HAP-1 (cell line): Measurements from ENCODE around the gene NUFIP2.
"Not testable (repeated sequence)": the region's sequence is repeated elsewhere in the genome, so short reads cannot be mapped to it uniquely, and the experiment has no call there.

Source experiments
- DNase-seq, 2 experiments: peaks; one replicate each; pipeline ENCODE4 v3.0.0-alpha.2; 2016 to 2020; ENCODE audit warnings: low spot score in 2 of 2
- H3K27me3 ChIP-seq: fragments of 250-450 bp; sonication (Bioruptor Pico); 2 replicates; pipeline ENCODE4 v1.5.1; 2020; ENCODE audit warnings: low read depth, mild to moderate bottlenecking, moderate library complexity
- H3K36me3 ChIP-seq: fragments of 250-450 bp; sonication (Bioruptor Pico); replicated peaks from 2 replicates; pipeline ENCODE4 v1.5.1; 2020; ENCODE audit warnings: mild to moderate bottlenecking
- H3K4me1 ChIP-seq: fragments of 250-450 bp; sonication (Bioruptor Pico); 2 replicates; pipeline ENCODE4 v1.5.1; 2020; ENCODE audit warnings: mild to moderate bottlenecking
- H3K4me3 ChIP-seq: fragments of 250-450 bp; sonication (Bioruptor Pico); 2 replicates; pipeline ENCODE4 v1.5.1; 2020; ENCODE audit warnings: mild to moderate bottlenecking, moderate library complexity
- H3K9me3 ChIP-seq: fragments of 250-450 bp; sonication (Bioruptor Pico); 2 replicates; pipeline ENCODE4 v1.5.1; 2020; ENCODE audit warnings: mild to moderate bottlenecking, moderate library complexity
- in situ Hi-C: fragments of 300-500 bp; cut with MboI; formaldehyde crosslinking; loops from 3 replicates; pipeline ENCODE4 v1.14.3; 2020; ENCODE audit warnings: low sequenced_read_pairs, inconsistent platforms, mixed read lengths

Gene NUFIP2

GRCh38 chr17:29293890-29294579 lies at the start of gene NUFIP2:
NUFIP2 (minus strand) TSS chr17:29294148; CDS start chr17:29294059, 89 bp downstream.
- Histone ChIP-seq H3K4me1 (peaks cover 12% of the 10 kb centered on the region; the same call in 1 of the 2 replicates), H3K36me3 (peaks cover 7% of the 10 kb centered on the region), H3K27me3 (0 out of 2 replicates have a peak, but pooled peaks cover 2% of the 10 kb centered on the region), H3K4me3 (peak within 1 kb of the TSS; percentile 87), H3K9me3 (no peaks in the 10 kb centered on the region)
- in situ Hi-C loops = no loop called here
- peak; percentile 97 to 99 for DNase-seq

- peaks cover 4% of the 10 kb centered on the region; the same call in 1 of the 2 replicates for H3K27me3 ChIP-seq
- H3K4me1 ChIP-seq = no peaks in the 10 kb centered on the region
- H3K4me3 ChIP-seq = no peak overlapping the region
- no peaks in the 10 kb centered on the region for H3K36me3 ChIP-seq
- H3K9me3 ChIP-seq = no peaks in the 10 kb centered on the region
- DNase-seq = no peak
- in situ Hi-C loops = no loop called here
Measured at GRCh38 chr17:29342158-29342765, 48.3 kb upstream of the NUFIP2 start.

- peaks cover 4% of the 10 kb centered on the region; the same call in 1 of the 2 replicates for H3K27me3 ChIP-seq
- H3K9me3 ChIP-seq = no peaks in the 10 kb centered on the region
- in situ Hi-C loops = no loop called here
- no peak overlapping the region for H3K4me3 ChIP-seq
- H3K36me3 ChIP-seq = no peaks in the 10 kb centered on the region
- H3K4me1 ChIP-seq = no peaks in the 10 kb centered on the region
- no peak for DNase-seq
Measured at GRCh38 chr17:29341726-29342125, 47.8 kb upstream of the NUFIP2 start.

DNA sequence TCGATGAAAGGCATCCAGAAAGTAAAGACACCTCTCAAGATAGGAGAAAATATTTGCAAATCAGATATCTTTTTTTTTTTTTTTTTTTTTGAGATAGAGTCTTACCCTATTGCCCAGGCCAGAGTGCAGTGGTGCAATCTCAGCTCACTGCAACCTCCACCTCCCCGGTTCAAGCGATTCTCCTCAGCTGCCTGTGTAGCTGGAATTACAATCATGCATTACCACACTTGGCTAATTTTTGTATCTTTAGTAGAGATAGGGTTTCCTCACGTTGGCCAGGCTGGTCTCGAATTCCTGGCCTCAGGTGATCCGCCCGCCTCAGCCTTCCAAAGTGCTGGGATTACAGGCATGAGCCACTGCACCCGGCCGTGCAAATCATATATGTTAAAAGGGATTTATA lies 45.1 kb upstream of the NUFIP2 start:
- H3K9me3 ChIP-seq, DNase-seq, H3K4me3 ChIP-seq, in situ Hi-C loops, H3K36me3 ChIP-seq, H3K4me1 ChIP-seq, H3K27me3 ChIP-seq: not testable (repeated sequence)

- Histone ChIP-seq H3K4me3 (no peak overlapping the region), H3K27me3 (no peaks in the 10 kb centered on the region), H3K36me3 (no peaks in the 10 kb centered on the region), H3K4me1 (no peaks in the 10 kb centered on the region), H3K9me3 (no peaks in the 10 kb centered on the region)
- in situ Hi-C loops = no loop called here
- no peak for DNase-seq
Measured at GRCh38 chr17:29331708-29332085, 37.7 kb upstream of the NUFIP2 start.

- Histone ChIP-seq H3K27me3 (no peaks in the 10 kb centered on the region), H3K9me3 (no peaks in the 10 kb centered on the region), H3K4me3 (no peak overlapping the region), H3K4me1 (no peaks in the 10 kb centered on the region), H3K36me3 (no peaks in the 10 kb centered on the region)
- DNase-seq = no peak
- in situ Hi-C loops = no loop called here
Measured at GRCh38 chr17:29331075-29331707, 37.2 kb upstream of the NUFIP2 start.

DNA sequence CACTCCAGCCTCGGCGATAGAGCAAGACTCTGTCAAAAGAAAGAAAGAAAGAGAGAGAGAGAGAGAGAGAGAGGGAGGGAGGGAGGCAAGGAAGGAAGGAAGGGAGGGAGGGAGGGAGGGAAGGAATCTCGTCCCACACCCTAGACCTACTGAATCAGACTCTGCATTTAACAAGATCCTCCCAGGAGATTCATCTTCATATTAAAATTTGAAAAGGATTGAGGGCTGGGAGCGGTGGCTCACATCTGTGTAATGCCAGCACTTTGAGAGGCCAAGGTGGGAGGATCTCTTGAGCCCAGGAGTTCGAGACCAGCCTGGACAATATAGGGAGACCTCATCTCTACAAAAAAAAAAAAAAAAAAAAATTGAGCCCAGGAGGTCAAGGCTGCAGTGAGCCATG lies 33.5 kb upstream of the NUFIP2 start:
- H3K4me3 ChIP-seq = no peak overlapping the region
- DNase-seq = no peak
- in situ Hi-C loops = no loop called here
- H3K36me3 ChIP-seq = no peaks in the 10 kb centered on the region
- no peaks in the 10 kb centered on the region for H3K9me3 ChIP-seq
- H3K4me1 ChIP-seq = no peaks in the 10 kb centered on the region
- H3K27me3 ChIP-seq = no peaks in the 10 kb centered on the region

- DNase-seq = no peak
- H3K4me1 ChIP-seq = no peaks in the 10 kb centered on the region
- in situ Hi-C loops = no loop called here
- no peaks in the 10 kb centered on the region for H3K36me3 ChIP-seq
- no peaks in the 10 kb centered on the region for H3K27me3 ChIP-seq
- H3K9me3 ChIP-seq = no peaks in the 10 kb centered on the region
- no peak overlapping the region for H3K4me3 ChIP-seq
Measured at GRCh38 chr17:29326023-29326813, 32.3 kb upstream of the NUFIP2 start.

- no peaks in the 10 kb centered on the region for H3K27me3 ChIP-seq
- no peaks in the 10 kb centered on the region for H3K36me3 ChIP-seq
- no peaks in the 10 kb centered on the region for H3K9me3 ChIP-seq
- no peak overlapping the region for H3K4me3 ChIP-seq
- DNase-seq = no peak
- H3K4me1 ChIP-seq = peaks cover 5% of the 10 kb centered on the region
- in situ Hi-C loops = no loop called here
Measured at GRCh38 chr17:29322363-29322762, 28.4 kb upstream of the NUFIP2 start.

DNA sequence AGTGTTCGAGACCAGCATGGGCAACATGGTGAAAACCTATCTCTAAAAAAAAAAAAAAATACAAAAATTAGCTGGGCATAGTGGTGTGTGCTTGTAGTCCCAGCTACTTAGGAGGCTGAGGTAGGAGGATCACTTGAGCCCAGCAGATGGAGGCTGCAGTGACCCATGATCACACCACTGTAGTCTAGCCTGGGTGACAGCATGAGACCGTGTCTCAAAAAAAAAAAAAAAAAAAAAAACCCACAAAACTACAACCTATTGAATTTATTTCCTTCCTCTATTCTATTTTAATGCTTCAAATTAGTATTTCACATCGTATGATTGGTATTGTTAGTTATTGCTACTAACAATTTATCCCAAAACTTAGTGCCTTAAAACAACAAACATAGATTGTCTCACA lies 9.4 kb upstream of the NUFIP2 start:
- no peak for DNase-seq
- no peaks in the 10 kb centered on the region for H3K9me3 ChIP-seq
- no peak overlapping the region for H3K4me3 ChIP-seq
- in situ Hi-C loops = no loop called here
- H3K4me1 ChIP-seq = no peaks in the 10 kb centered on the region
- H3K27me3 ChIP-seq = no peaks in the 10 kb centered on the region
- no peaks in the 10 kb centered on the region for H3K36me3 ChIP-seq

- peaks cover 4% of the 10 kb centered on the region; the same call in 1 of the 2 replicates for H3K4me1 ChIP-seq
Measured at GRCh38 chr17:29299031-29299430, 5.1 kb upstream of the NUFIP2 start.

GRCh38 chr17:29295420-29295819 lies 1.5 kb upstream of the NUFIP2 start:
- peaks cover 12% of the 10 kb centered on the region; the same call in 1 of the 2 replicates for H3K4me1 ChIP-seq
- no peak overlapping the region for H3K4me3 ChIP-seq
- 0 out of 2 replicates have a peak, but pooled peaks cover 2% of the 10 kb centered on the region for H3K27me3 ChIP-seq
- H3K9me3 ChIP-seq = no peaks in the 10 kb centered on the region
- H3K36me3 ChIP-seq = no peaks in the 10 kb centered on the region
- in situ Hi-C loops = no loop called here
- no peak for DNase-seq

More at GRCh38 chr17:29299031-29299430, 5.1 kb upstream of the NUFIP2 start:
- DNase-seq = no peak
- Histone ChIP-seq H3K9me3 (no peaks in the 10 kb centered on the region), H3K36me3 (no peaks in the 10 kb centered on the region), H3K4me3 (no peak overlapping the region), H3K27me3 (0 out of 2 replicates have a peak, but pooled peaks cover 2% of the 10 kb centered on the region)
- in situ Hi-C loops = no loop called here

GRCh38 chr17:29294580-29294900 lies 592 bp upstream of the NUFIP2 start:
- in situ Hi-C loops = no loop called here
- Histone ChIP-seq H3K27me3 (0 out of 2 replicates have a peak, but pooled peaks cover 2% of the 10 kb centered on the region), H3K4me1 (peaks cover 12% of the 10 kb centered on the region; the same call in 1 of the 2 replicates), H3K9me3 (no peaks in the 10 kb centered on the region), H3K4me3 (peak overlapping the region; percentile 87), H3K36me3 (peaks cover 7% of the 10 kb centered on the region)
- peak in 1 of 2 experiments; percentile 97 for DNase-seq
